Karpas-422 (cell line): ENCODE results near the gene ZNF181. TPM values are rescaled to one million over a fixed set of nuclear protein-coding genes. Genes with fewer than 3 reads are reported as not detected.
A peak's percentile ranks its signal among the peaks of the same experiment; 100 is the strongest.

Experiments
- DNase-seq: peaks from one replicate; pipeline ENCODE4 v3.0.0-alpha.2; 2015
- H2AFZ ChIP-seq: fragments of 200-600 bp; sonication (generic); 2 replicates; pipeline ENCODE4 v1.6.1; 2014; ENCODE audit warnings: antibody characterized with exemption, low read length, mixed read lengths
- H3K27ac ChIP-seq: fragments of 200-600 bp; sonication (generic); 2 replicates; pipeline ENCODE4 v1.5.1; 2014; ENCODE audit warnings: mild to moderate bottlenecking, low read length, moderate library complexity
- H3K27me3 ChIP-seq: fragments of 200-600 bp; sonication (generic); 2 replicates; pipeline ENCODE4 v1.6.1; 2014; ENCODE audit warnings: low read length, mixed read lengths
- H3K36me3 ChIP-seq: fragments of 200-600 bp; sonication (generic); 2 replicates; pipeline ENCODE4 v1.6.1; 2014; ENCODE audit warnings: low read length, mixed read lengths; ENCODE audit not compliant: insufficient read depth
- H3K4me1 ChIP-seq: fragments of 200-600 bp; sonication (generic); 2 replicates; pipeline ENCODE4 v1.6.1; 2014; ENCODE audit warnings: mild to moderate bottlenecking, low read length, mixed read lengths
- H3K4me2 ChIP-seq: fragments of 200-600 bp; sonication (generic); 2 replicates; pipeline ENCODE4 v1.6.1; 2014; ENCODE audit warnings: low read length, low read depth, mild to moderate bottlenecking; ENCODE audit not compliant: poor library complexity, severe bottlenecking
- H3K4me3 ChIP-seq: fragments of 200-600 bp; sonication (generic); 2 replicates; pipeline ENCODE4 v1.5.1; 2014; ENCODE audit warnings: mild to moderate bottlenecking, antibody characterized with exemption, low read length, mixed read lengths
- H3K79me2 ChIP-seq: fragments of 200-600 bp; sonication (generic); 2 replicates; pipeline ENCODE4 v1.6.1; 2014; ENCODE audit warnings: mild to moderate bottlenecking, low read length, mixed read lengths
- H3K9ac ChIP-seq: fragments of 200-600 bp; sonication (generic); 2 replicates; pipeline ENCODE4 v1.6.0; 2014; ENCODE audit warnings: low read length
- H3K9me2 ChIP-seq: fragments of 200-600 bp; sonication (generic), shearing (Covaris generic); replicated peaks from 2 replicates; pipeline ENCODE4 v1.6.0; 2014; ENCODE audit warnings: mild to moderate bottlenecking, low read length, moderate library complexity; ENCODE audit not compliant: insufficient read depth
- H3K9me3 ChIP-seq: fragments of 300-700, 200-600 bp; sonication (generic); 2 replicates; pipeline ENCODE4 v1.6.1; 2014; ENCODE audit warnings: low read length, mixed read lengths
- H4K20me1 ChIP-seq: fragments of 200-600 bp; sonication (generic); 2 replicates; pipeline ENCODE4 v1.6.1; 2014; ENCODE audit warnings: mild to moderate bottlenecking, antibody characterized with exemption, low read length, low read depth; ENCODE audit not compliant: insufficient read depth
- total RNA-seq: library from RNA; depleted of rRNA; stranded (reverse); fragments of >200 nt; shearing (Covaris generic); gene quantifications from 2 replicates; pipeline ENCODE4 v1.2.3, GENCODE V29; 2014; ENCODE audit warnings: low replicate concordance

The ZNF181 gene
- total RNA-seq, 1 experiment from 2014 or later, result 11.1 TPM

DNA sequence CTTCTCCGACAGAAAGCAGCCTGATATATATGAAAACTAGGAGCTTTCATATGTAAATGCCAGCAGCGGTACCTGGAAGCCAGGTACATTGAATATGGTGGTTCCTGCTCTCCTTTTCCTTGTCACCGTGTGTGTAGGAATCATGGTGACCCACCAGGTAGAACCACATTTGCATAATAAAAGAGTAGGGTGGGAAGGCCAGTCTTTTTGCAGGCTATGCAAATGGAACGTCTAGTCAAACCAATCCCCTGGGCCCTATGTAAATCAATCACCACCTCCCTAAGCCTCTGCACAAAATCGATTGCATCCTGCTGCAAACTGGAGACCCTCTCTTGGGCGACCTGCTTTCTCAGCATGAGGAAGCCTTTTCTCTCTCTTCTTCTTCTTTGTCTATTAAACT is 22.2 kb upstream of the ZNF181 start:
- Histone ChIP-seq H3K9me2 (no peaks in the 10 kb centered on the region), H3K4me3 (no peak overlapping the region), H3K27ac (no peak overlapping the region), H3K9me3 (peaks cover 16% of the 10 kb centered on the region), H3K36me3 (no peaks in the 10 kb centered on the region), H3K79me2 (no peaks in the 10 kb centered on the region), H2AFZ (no peak overlapping the region), H3K9ac (no peak overlapping the region), H3K27me3 (no peaks in the 10 kb centered on the region), H3K4me1 (peaks cover 4% of the 10 kb centered on the region; the same call in 1 of the 2 replicates), H4K20me1 (no peaks in the 10 kb centered on the region), H3K4me2 (no peak overlapping the region)
- DNase-seq, result no peak

DNA sequence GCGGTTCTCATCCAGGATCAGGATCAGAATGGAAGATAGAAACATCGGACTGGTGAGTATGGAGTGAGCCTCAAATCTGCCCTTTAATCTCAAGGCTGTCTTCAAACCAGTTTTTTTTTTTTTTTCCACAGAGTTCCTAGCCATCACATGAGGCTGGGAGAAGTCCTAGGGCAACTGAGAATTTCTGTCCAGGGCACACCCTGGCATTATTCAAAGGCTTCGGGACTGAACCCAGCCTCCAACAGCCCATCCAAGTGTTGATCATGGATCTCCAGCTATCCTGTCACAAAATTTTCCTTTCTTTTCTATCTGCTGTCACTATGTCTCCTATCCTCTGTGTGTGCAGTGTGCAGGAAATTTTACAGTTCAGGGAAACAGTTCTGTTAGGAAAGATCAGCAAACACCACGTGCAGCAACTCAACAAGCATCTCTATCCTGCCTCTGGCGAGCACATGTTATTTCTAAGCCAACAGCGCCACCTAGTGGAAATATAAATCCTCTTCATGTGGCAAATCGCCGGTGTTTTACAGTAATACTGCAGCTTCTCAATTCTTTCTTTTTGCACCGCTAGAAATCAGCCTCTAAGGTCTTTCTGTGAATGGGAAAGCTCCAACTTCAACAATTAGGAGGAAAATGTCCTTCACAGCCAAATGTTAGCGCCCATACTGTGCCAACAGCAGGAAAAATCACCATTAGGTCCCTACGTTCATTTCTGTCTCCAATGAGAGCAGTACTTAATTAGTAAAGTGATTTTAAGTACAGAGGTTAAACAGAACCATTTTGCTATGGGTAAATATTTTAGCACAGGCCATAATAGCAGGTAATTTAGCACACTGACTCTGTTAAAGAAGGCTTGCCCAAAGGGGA is 21.4 kb upstream of the ZNF181 start:
- Histone ChIP-seq H3K4me1 (peaks cover 4% of the 10 kb centered on the region; the same call in 1 of the 2 replicates), H3K9me2 (no peaks in the 10 kb centered on the region), H3K79me2 (no peaks in the 10 kb centered on the region), H3K36me3 (no peaks in the 10 kb centered on the region), H3K4me2 (no peak overlapping the region), H3K27ac (no peak overlapping the region), H3K27me3 (no peaks in the 10 kb centered on the region), H2AFZ (no peak overlapping the region), H3K4me3 (no peak overlapping the region), H3K9ac (no peak overlapping the region), H3K9me3 (peaks cover 16% of the 10 kb centered on the region), H4K20me1 (no peaks in the 10 kb centered on the region)
- DNase-seq, result peak; percentile 92

DNA sequence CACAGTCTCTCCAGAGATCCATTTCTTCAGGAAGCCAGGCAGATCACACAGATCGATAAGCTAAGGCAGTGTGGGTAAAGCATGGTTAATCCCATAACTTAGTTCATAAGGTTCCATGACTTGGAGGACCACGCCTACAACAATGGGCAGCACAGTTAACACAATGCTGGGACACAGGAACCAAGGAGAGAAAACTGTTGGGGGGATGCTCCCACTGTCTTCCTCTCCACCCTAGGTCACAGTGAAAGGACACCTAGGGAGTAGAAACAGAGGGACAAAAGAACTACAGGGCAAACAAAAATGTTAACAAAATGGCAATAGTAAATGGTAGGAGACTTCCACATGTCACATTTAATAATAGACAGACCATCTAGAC is 20.8 kb upstream of the ZNF181 start:
- DNase-seq, result peak; percentile 45
- Histone ChIP-seq H3K4me2 (no peak overlapping the region), H3K36me3 (no peaks in the 10 kb centered on the region), H3K79me2 (no peaks in the 10 kb centered on the region), H3K4me1 (peaks cover 4% of the 10 kb centered on the region; the same call in 1 of the 2 replicates), H3K9me2 (no peaks in the 10 kb centered on the region), H3K27ac (no peak overlapping the region), H4K20me1 (no peaks in the 10 kb centered on the region), H3K9ac (no peak overlapping the region), H3K9me3 (peaks cover 16% of the 10 kb centered on the region), H2AFZ (no peak overlapping the region), H3K27me3 (no peaks in the 10 kb centered on the region), H3K4me3 (no peak overlapping the region)

- Histone ChIP-seq H3K27ac (no peak overlapping the region), H3K9me2 (no peaks in the 10 kb centered on the region), H3K9ac (no peak overlapping the region), H3K4me2 (no peak overlapping the region), H4K20me1 (no peaks in the 10 kb centered on the region), H3K36me3 (no peaks in the 10 kb centered on the region), H3K27me3 (no peaks in the 10 kb centered on the region), H2AFZ (no peak overlapping the region), H3K9me3 (peaks cover 16% of the 10 kb centered on the region), H3K4me3 (no peak overlapping the region), H3K4me1 (peaks cover 4% of the 10 kb centered on the region; the same call in 1 of the 2 replicates), H3K79me2 (no peaks in the 10 kb centered on the region)
- DNase-seq, result no peak
Measured at GRCh38 chr19:34715357-34715756, 18.7 kb upstream of the ZNF181 start.

- Histone ChIP-seq H3K4me3 (no peak overlapping the region), H3K27ac (no peak overlapping the region), H3K79me2 (no peaks in the 10 kb centered on the region), H4K20me1 (no peaks in the 10 kb centered on the region), H3K9me2 (no peaks in the 10 kb centered on the region), H3K27me3 (no peaks in the 10 kb centered on the region), H3K9ac (no peak overlapping the region), H3K4me1 (no peaks in the 10 kb centered on the region), H3K36me3 (no peaks in the 10 kb centered on the region), H3K4me2 (no peak overlapping the region), H2AFZ (no peak overlapping the region), H3K9me3 (no peaks in the 10 kb centered on the region)
- DNase-seq, result no peak
Measured at GRCh38 chr19:34722353-34722752, 11.7 kb upstream of the ZNF181 start.

GRCh38 chr19:34725400-34725799 is 8.6 kb upstream of the ZNF181 start:
- H3K79me2 ChIP-seq, result no peaks in the 10 kb centered on the region

DNA sequence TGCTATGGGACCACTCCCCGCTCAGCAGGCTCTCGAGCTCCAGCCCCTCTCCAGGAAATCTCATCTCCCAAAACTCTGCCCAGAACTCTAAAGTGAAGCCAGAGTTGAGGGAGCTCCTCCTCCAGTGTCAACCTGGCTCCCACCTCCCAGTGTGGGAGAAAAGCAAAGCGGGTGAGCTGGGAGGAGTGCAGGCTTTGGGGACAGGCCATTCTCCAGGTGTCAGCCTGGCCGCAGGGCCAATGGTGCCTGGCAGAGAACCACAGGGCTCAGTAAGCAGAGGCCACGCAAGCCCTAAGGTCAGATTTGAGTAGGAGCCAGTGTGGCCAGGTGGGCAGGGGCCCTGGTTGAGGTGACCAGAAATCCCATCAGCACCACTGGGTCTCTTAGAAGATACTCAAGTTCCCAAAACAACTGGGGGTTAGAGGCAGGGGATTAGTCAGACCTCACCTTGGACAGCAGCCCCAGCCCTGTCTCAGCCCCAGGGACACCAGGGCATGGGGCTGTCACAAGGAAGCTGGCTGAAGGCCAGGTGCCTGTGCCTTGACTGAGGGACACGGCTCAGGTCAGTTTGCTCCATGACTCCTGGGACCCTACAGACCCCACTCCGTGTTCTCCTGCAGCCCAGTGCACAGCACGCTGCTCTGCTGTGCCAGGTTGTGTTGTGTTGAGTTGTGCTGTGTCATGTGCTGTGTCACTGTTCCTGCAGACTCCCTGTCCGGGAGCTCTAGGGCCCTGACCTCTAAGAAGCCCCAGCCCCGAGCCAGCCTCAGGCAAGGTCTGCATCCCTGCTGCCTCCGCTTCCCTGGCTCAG is 2.8 kb upstream of the ZNF181 start:
- Histone ChIP-seq H3K79me2 (peaks cover 5% of the 10 kb centered on the region; the same call in 1 of the 2 replicates), H4K20me1 (no peaks in the 10 kb centered on the region), H3K9me2 (no peaks in the 10 kb centered on the region), H3K4me1 (peaks cover 16% of the 10 kb centered on the region), H3K9me3 (0 out of 2 replicates have a peak, but pooled peaks cover 4% of the 10 kb centered on the region), H3K27ac (no peak overlapping the region), H3K27me3 (no peaks in the 10 kb centered on the region), H3K36me3 (peaks cover 8% of the 10 kb centered on the region; the same call in 1 of the 2 replicates), H3K9ac (no peak overlapping the region), H2AFZ (no peak overlapping the region), H3K4me2 (no peak overlapping the region), H3K4me3 (no peak overlapping the region)
- no peak for DNase-seq

More at GRCh38 chr19:34725400-34725799, 8.6 kb upstream of the ZNF181 start:
- DNase-seq, result no peak
- H3K9me2 ChIP-seq, result no peaks in the 10 kb centered on the region
- no peaks in the 10 kb centered on the region for H3K9me3 ChIP-seq
- no peak overlapping the region for H3K27ac ChIP-seq
- H3K9ac ChIP-seq, result no peak overlapping the region
- H3K4me2 ChIP-seq, result no peak overlapping the region
- no peaks in the 10 kb centered on the region for H4K20me1 ChIP-seq
- no peak overlapping the region for H3K4me3 ChIP-seq
- H3K27me3 ChIP-seq, result no peaks in the 10 kb centered on the region
- H3K4me1 ChIP-seq, result no peaks in the 10 kb centered on the region
- H3K36me3 ChIP-seq, result no peaks in the 10 kb centered on the region
- no peak overlapping the region for H2AFZ ChIP-seq

GRCh38 chr19:34731964-34732363 is 2.1 kb upstream of the ZNF181 start:
- no peaks in the 10 kb centered on the region for H4K20me1 ChIP-seq
- no peak overlapping the region for H3K4me2 ChIP-seq
- peaks cover 16% of the 10 kb centered on the region for H3K4me1 ChIP-seq
- no peak overlapping the region for H3K27ac ChIP-seq
- H3K9me2 ChIP-seq, result no peaks in the 10 kb centered on the region
- H3K9ac ChIP-seq, result no peak overlapping the region
- DNase-seq, result no peak
- H3K9me3 ChIP-seq, result peaks cover 5% of the 10 kb centered on the region; the same call in 1 of the 2 replicates
- no peak overlapping the region for H2AFZ ChIP-seq
- H3K36me3 ChIP-seq, result peaks cover 11% of the 10 kb centered on the region; the same call in 1 of the 2 replicates
- H3K27me3 ChIP-seq, result no peaks in the 10 kb centered on the region
- H3K79me2 ChIP-seq, result peaks cover 5% of the 10 kb centered on the region; the same call in 1 of the 2 replicates
- H3K4me3 ChIP-seq, result no peak overlapping the region
